ENCODE measurements around the gene C3.

C3 gene

DNA sequence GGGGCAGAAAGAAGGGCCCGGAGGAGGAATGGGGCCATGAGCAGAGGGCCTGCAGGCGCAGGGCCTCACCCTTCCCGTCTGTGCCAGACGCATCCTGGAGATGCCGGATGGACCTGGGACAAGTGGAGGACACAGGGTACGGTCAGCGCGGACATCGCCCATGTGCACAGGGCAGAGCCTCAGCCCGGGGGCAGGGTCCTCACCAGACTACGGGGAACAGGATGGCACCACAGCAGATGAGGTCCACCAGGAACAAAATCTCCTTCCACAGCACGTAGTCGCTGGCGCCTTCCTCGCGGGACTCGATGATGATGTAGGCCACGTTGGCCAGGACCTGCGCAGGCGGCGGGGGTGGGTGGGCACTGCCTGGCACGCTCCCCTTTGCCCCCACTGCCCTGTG, 11.4 kb upstream of the C3 start:
- no peak for DNase-seq (ENCODE audit: low read depth, low spot score)

DNA sequence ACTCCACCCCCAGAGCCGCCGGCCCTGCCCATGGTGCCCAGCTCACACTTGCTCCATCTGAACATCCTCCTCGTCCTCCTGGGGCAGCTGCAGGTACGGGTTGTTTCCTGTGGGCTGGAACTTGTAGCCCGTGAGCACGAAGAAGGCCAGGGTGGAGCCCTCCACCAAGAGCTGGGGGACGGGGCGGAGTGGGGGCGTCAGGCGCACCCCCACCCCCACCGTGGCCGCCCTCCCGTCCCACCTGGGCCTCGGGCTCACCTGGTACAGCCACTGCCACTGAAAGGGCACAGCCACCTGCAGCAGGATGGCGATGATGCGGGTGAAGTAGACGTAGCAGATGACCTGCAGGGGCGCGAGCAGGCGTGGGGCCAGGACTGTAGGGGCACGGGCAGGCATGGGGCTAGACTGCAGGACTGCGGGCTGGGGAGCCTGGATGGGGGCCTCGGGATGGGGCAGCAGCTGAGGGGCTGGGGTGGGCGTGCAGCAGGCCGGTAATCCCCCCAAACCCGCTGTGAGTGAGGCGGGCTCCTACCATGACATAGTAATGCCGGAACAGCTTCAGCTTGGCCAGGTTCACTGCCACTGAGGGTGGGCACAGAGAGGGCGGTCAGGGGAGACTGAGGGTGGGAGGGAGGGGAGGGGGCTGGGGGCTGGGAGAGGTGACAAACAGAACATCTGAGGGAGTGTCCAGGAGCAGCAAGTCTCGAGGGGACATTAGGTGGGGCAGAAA, 10.7 kb upstream of the C3 start:
- no peak for DNase-seq (ENCODE audit: low read depth, low spot score)

DNA sequence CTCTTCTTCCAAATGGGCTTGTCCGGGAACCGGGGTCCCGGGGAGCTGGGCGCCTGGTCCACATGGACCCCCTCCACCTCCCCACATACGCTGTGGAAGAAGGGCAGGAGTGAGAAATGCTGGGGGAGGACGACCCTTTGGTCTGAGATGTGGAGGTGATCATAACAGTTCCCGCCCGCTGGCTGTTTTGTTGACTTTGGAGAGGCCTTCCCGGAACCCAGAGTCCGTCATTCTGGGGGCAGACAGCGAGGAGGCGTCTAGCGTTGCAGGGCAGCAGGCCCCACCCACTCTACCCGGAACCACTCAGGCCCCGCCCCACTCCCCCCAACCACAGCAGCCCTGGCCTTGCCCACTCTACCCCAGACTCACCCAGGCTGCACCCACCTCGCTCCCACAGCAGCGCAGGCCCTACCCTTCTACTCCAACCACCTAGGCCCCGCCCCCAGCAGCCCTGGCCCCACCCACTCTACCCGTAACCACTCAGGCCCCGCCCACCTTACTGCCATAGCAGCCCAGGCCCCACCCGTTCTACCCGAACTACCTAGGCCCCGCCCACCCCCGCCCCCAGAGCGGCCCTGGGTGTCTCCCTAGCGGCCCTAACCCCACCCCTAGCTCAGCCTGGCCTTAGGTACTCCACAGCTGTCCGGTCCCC, 9.8 kb upstream of the C3 start:
- no peak for DNase-seq (ENCODE audit: low read depth, low spot score)

DNA sequence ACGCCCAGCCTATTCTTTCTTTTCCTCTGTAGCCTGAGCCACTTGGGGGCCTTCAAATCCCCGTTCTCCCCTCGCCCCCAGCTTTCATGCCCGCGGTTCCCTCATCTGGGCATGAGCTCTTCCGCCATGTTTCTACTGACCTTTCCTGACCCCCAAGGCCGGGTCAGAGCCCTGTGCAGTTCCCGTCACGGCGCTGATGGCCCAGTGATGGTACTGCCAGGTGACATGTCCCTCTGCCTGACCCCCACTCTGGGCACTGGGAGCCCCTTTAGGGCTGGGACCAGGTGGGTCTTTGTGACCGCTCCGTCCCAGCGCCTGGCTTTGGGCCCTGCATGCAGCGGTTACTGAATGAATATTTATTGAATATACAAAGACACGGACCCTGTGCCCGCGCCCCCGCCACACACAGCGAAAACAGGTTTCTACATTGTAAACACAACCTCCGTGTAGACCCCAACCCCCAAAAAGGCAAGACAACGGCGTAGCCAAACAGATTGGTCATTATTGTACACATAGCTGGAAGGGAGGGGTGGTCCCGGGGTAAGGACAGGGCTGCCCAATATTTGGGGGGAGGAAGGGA, 9.2 kb upstream of the C3 start:
- no peak for DNase-seq (ENCODE audit: low read depth, low spot score)

DNA sequence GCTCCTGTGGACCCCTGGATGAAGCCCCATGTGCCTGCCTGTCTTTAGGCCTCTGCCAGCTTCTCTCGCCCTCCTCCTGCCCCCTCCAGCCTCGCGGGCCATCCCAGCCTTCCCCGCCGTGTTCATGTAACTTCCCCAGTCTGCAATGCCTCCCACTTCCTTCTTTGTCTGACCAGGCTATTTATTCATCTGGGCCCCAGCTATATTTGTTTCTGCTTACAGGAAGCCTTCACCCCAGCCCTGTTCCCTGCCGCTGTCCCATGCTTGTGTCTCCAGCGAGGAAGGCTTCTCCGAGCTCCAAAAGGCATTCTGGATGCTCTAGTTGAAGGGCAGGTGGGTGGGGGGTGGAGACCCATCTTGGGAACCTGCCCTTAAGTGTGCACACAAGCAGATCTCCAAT, 7.9 kb upstream of the C3 start:
- DNase-seq (ENCODE audit: low read depth, low spot score) = no peak

DNA sequence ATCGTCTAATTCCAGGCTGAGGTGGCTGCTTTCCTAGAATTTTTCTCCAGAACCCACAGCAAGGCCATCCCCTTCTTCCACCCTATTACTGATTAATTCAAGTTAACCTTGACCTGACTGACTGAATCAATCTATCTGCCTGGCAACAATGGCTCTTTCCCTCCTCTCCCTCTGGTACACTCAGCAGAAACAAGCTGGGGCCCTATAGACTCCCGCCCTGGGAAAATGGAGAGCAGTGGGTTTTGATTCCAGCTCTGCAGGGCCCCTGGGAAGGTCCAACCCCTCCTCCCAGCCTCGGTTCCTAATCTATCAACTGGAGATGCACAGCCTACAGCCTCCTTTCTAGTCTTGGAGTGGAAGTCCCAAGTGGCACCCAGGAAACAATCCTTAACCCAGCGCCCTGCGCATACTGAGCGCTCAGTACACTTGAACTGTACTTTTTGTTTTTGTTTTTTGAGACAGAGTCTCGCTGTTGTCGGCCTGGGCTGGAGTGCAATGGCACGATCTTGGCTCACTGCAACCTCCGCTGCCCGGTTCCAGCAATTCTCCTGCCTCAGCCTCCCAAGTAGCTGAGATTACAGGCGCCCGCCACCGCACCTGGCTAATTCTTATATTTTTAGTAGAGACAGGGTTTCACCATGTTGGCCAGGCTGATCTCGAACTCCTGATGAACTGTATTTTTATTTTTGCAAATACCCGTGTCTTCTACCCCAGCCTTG, 5.2 kb upstream of the C3 start:
- no peak for DNase-seq (ENCODE audit: low read depth, low spot score)

DNA sequence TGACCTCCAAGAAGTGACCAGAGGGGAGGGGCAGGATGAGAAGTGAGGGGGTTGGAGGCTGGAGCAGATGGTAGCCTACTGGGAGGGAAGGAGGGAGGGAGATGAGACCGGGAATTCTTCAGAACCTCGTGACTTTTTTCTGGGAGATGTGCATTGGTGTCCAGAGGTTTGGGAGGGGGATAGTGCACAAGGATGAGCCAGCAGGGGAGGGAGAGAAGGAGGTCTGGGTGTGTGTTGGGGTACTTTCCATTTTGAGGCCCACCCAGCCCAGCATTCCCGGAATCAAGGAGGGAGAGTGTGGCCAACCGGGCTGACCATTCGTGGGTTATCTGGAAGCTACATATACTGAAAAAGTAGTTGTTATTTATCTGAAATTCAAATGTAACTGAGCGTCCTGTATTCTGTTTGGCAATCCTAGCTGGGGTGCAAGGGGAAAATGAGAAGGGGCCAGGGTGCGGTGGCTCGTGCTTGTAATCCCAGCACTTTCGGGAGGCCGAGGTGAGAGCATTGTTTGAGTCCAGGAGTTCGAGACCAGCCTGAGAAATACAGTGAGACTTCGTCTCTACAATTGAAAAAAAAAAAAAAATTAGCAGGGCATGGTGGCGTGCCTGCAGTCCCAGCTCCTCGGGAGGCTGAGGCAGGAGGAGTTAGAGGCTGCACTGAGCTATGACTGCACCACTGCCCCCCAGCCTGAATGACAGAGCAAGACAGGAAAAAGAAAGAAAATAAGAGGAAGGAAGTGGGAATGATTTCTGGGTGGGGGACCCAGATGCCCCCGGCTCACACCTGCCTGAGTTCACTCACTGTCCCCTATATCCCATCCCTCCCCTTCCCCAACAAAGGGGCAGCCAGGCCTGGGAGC, 4.4 kb upstream of the C3 start:
- no peak for DNase-seq (ENCODE audit: low read depth, low spot score)

DNA sequence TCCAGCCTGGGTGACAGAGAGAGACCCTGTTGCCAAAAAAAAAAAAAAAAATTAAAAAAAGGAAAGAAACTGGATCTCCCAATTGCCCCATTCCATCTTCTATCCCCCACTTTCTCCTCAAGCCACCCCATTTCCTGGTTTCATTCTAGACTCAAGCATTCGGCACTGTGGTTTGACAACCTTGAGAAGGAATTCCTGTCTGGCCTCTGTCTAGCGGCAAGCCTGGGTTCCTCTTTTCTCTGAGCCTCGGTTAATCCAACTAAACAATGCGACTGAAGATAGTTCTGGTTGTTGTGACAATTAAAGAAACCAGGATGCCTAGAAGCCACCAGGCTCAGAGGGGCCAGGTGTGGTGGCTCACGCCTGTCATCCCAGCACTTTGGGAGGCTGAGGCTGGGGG, 3.3 kb upstream of the C3 start:
- DNase-seq (ENCODE audit: low read depth, low spot score) = no peak

DNA sequence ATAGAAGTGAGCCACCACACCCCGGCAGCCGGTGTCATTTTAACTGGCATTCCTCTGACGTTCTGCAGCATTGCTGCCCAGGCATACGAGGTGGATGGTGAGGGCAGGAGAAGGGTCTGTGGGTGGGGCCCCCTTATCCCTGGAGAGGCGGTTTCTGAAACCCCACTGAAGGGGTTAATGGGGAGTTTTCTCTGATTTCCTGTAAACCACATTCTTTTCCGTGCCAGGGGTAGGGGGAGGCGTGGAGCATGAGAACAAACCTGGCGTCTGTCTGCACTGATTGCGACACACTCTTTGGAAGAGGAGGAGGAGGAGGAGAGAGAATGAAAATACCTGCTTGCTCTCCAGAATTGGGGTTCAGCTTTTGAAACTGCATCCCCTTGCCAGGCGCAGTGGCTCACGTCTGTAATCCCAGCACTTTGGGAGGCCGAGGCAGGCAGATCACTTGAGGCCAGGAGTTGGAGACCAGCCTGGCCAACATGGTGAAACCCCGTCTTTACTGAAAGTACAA, 2.7 kb upstream of the C3 start:
- DNase-seq (ENCODE audit: low read depth, low spot score) = no peak

DNA sequence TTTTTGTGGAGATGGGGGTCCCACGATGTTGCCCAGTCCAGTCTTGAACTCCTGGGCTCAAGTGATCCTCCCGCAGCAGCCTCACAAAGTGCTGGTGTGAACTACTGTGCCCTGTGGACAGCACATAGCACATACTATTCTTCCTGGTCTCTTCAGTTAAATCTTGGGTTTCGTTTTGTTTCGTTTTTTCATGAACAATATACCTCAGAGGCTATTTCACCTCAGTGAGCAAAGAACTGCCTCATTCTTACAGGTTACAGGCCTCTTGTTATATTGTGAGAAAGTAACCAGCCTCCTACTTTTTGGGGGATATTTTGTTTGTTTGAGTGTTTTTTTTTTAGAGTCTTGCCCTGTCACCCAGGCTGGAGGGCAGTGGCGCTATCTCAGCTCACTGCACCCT, 1.3 kb upstream of the C3 start:
- DNase-seq (ENCODE audit: low read depth, low spot score) = no peak

DNA sequence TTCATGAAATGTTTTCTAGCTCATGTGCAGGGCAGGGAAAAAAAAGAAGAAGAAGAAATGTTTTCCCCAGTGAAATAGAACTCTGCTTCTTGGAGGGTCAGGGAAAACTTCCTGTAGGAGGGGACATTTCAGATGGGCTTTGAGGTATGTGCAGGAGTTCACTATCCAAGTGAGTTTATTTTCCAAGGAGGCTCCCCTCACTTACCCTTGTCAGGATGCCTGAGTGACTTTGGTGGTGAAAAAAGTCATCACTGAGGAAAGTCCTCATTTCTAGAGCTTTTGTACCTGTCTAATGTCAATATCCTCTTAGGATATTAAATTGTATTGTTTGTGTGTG, 656 bp upstream of the C3 start:
- DNase-seq (ENCODE audit: low read depth, low spot score) = no peak

DNA sequence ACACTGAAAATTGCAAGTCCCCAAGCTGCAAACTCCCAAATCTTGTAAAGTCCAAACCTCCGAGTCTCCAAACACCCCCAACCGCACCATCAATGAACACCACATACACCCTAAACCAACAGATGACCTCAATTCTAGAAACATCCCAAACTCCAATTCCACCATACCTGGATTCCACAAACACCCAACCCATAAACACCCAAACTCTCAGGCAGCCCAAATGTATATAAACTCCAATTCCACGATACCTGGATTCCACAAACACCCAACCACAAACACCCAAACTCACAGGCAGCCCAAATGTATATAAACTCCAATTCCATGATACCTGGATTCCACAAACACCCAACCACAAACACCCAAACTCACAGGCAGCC, 470 bp downstream of the C3 start:
- DNase-seq (ENCODE audit: low read depth, low spot score) = no peak

DNA sequence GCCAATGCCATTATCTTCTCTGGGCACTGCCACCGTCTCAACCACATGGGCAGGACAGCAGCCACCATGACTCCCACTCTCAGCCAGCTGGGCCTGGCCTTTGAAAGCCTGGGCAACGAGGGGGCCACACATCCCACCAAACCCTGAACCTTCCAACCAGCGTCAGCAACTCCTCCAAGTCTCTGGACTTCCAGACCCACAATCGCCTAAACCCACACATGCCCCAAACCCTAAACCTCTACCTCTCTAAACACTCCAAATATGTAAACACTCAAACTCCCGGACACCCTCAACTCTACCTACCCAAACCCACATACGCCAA, 949 bp downstream of the C3 start:
- DNase-seq (ENCODE audit: low read depth, low spot score) = no peak

DNA sequence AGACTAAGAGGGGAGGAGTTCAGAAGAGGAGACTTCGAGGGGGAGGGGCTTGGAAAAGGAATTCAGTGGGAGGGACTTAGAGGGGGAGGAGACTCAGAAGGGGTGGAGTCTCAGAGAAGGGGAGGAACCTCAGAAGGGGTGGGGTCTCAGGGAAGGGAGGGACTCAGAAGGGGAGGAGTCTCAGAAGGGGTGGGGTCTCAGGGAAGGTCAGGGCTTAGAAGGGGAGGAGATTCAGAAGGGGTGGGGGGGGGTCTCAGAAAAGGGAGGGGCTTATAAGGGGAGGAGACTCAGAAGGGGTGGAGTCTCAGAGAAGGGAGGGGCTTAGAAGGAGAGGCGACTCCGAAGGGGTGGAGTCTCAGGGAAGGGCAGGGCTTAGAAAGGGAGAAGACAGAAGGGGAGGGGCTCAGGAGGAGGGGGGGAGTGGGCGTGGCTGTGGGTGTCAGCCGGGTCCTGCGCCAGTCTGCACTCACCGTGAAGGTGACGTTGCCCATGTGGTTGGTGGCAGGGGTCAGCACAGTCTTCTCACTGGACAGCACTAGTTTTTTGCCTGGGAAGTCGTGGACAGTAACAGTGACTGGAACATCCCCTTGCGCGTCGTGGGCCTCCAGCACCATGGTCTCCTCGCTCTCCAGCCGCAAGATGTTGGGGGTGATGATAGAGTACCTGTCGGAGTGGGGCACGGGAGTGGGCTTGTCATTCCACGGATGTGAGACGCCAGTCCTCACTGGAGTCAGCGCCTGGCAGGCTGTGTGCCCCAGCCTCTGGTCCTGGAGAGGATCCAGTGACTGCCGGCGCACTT, 1.5 kb downstream of the C3 start:
- DNase-seq (ENCODE audit: low read depth, low spot score) = no peak

DNA sequence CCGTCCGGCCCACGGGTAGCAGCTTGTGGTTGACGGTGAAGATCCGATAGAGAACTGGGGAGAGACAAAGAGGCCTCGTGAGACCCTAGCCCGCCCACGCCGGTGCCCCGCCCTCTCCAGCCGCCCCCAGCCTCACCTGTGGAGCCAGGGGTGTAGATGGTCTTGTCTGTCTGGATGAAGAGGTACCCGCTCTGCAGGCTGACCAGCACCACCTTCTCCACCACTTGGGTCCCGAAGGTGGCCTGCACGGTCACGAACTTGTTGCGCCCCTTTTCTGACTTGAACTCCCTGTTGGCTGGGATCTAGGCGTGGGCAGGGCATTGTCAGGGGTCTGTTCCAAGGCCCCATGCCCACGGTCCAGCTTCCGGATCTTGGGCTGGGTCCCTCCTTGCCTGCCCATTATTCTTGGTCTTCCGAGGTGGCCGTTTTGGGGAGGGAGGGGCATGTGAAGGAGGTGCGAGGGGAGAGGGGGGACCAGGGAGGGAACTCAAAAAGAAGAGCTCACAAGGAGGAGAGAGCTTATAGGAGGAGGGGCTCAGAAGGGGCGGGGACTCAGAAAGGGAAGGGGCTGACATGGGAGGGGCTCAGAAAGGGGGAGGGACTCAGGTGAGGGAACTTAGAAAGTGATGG, 2.2 kb downstream of the C3 start:
- no peak for DNase-seq (ENCODE audit: low read depth, low spot score)

DNA sequence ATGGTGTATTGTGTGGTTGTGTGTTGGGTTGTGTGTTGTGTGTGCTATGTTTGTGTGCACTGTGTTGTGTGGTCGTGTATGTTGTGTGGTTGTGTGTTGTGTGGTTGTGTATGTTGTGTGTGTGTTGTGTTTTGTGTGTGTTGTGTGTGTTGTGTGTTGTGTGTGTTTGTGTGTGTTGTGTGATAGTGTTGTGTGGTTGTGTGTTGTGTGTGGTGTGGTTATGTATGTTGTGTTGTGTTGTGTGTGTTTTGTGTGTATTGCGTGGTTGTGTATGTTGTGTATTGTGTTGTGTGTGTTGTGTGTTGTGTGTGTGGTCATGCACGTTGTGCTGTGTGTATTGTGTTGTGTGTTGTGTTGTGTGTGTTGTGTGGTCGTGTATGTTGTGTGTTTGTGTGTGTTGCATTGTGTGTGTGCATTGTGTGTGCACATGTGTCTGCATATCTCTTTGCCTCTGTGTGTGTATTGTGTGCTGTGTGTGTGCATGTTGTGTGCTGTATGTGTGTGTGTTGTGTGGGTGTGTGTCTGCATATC, 2.9 kb downstream of the C3 start:
- DNase-seq (ENCODE audit: low read depth, low spot score) = no peak

DNA sequence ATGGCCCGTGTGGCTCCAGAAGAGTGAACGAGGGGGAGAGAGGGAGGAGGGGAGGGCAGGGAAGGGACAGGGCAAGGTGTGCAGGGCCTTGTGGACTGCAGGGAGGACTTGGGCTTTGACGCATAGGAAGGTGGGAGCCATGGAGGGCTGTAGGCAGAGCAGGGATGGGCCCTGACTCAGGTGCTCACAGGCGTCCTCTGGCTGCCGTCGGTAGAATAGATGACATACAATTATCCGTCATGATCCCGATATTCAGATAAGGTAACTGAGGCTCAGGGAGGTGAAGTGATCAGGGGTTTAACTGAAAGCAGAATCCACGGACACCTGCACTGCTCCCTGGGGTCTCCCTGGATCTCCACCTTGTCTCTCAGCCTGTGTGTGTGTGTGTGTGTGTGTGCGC, 3.4 kb downstream of the C3 start:
- DNase-seq (ENCODE audit: low read depth, low spot score) = no peak

DNA sequence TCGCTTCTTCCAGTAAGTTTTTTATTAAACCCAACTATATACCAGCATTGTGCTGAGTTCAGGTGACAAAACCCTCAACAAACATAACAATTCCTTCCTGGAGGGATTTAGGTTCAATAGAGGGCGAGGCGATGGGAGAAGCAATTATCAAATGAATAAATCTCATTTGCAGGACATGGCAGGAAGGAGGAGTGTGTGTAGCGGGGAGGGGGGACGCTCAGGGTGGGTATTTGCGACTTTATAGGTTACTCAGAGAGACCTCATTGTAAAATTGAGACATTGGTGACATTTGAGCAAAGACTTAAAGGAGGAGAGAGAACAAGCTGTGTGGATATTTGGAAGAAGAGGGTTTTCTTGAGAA, 3.9 kb downstream of the C3 start:
- no peak for DNase-seq (ENCODE audit: low read depth, low spot score)

DNA sequence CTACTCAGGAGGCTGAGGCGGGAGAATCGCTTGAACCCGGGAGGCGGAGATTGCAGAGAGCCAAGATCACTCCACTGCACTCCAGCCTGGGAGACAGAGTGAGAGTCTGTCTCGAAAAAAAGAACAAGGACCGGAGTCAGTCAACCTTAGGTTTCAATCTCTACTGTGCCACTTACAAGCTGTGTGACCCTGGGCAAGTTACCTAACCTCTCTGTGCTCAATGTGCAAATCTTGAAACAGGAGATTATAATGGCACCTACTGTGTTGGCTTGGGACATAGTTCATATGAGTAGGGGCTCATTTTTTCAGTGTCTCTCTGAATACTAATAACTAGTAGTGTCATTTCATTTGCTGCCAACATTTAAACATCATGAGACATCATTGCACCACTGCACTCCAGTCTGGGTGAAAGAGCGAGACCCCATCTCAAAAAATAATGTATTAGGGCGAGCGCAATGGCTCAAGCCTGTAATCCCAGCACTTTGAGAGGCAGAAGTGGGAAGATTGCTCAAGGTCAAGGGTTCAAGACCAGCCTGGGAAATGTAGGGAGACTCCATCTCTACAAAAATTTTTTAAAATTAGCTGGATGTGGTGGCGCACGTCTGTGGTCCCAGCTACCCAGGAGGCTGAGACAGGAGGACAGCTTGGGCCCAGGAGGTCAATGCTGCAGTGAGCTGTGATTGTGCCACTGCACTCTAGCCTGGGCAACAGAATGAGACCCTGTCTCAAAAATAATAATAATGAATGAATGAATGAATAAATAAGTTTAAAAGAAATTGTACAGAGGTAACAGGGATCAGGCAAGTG, 5.5 kb downstream of the C3 start:
- no peak for DNase-seq (ENCODE audit: low read depth, low spot score)
